Measurements from ENCODE around the gene RPS24.
"Not testable (repeated sequence)": the region's sequence is repeated elsewhere in the genome, so short reads cannot be mapped to it uniquely, and the experiment has no call there.

RPS24 gene

DNA sequence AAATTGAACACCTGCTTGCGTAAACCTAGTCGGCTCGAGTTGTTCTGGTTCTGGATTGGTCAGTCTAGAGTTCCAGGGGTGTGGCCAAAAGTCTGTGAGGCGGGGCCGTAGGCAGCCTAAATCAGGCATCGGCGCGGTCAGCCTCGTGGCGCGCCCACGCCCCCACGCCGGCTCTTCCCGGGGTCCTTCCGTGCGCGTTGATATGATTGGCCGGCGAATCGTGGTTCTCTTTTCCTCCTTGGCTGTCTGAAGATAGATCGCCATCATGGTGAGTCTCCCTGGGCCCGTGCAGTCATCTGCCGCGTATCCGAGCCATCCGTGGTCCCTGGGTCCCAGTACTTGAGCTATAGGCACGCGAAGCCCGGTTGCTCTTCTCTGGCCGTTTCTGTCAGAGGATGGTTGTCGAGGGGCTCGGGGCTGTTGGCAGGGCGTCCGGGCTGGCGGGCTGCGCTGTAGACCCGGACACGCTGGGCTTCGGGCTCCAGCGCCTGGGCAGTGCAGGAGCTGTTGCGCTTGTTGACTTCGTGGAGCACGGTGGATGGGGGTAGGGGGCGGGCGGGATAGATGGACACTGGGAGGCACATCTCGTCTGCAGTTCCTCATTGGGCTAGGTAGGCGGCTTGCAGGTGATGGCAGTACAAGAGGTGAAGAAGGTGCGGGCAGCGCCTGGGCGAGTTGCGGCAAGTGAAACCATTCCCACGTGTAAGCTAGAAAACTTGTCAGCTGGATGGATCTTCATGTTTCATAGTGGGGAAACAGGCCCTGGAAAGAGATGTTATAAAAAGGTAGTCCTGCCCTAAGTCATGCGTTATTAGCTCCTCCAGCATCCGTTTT lies at the start of gene RPS24:
RPS24 (plus strand) TSS at position 227 of the 834 bp plus-strand sequence; CDS start at position 266, 39 bp downstream.
- peak; percentile 90 for DNase-seq (ENCODE audit: low read depth)

DNA sequence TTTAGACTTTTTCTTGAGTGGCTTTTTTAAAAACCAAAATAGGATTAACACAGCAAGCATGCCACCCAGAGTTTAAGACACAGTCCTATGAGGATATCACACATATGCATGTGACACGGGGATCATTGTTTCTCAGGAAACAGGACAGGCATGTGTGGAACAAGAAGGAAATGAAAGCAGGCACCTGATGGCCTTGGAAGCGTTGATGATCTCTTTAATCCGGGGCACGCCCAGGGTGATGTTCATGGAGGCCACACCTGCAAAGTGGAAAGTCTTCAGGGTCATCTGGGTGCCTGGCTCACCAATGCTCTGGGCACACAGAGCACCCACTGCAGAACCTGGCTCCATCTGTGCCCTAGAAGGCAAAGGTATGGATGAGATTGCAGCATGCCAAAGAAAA lies 48.7 kb upstream of the RPS24 start:
- no peak for DNase-seq (ENCODE audit: low read depth)

DNA sequence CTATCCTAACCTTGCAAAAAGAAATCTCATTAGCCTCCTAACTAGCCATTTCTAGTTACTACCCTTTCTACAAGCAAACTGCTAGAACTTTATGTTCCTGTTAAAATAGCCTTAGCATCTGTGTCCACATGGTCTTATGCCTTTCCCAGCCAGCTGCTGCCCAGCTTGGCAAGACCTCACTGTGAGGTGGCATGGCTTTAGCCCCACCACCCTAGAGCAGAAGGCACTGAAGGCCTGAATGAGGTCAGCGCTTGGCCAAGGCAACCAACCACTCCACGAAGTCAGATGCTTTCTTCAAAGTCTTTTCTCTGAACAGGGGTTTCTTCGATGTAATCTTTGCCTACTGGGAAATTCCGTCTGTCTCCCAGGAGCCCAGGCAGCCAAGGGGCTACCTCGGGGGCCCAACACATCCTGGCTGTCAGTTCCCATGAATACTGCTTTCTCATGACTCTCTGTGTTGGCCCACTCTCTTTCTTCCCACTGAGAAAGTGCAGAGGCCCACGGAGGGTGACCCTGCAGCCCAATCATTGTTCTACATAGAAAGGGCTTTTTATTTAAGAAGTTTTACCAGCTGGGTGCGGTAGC lies 45.9 kb upstream of the RPS24 start:
- no peak for DNase-seq (ENCODE audit: low read depth)

DNA sequence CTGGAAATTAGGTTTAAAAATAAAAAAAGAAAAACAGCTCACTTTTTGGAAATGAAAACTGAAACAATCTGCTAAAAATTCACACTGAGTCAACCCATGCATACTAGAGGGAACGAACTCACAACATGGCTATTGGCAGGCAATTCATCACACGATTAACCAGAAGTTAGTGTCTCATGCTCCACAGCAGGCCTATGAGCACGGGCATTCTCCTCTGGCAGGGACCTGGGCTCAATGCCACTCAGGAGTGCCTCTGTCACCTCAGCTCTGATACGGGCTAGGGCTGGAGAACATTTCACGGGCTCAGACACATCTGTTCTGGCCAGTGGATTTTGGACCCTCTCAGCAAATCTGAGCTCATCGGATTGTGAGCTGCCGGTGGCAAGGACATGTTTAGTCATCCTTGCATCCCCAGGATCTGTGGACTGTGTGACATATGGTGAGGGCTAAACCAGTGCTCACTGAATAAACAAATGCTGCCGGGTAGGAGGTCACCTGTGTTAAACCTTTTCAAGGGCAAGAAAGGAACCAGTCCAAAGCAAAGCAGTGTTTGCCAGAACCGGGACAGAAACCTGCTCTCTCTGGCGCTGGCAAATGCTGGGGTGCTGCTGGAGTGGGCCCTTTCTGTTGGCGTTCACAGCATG lies 44.5 kb upstream of the RPS24 start:
- DNase-seq (ENCODE audit: low read depth), result no peak

DNA sequence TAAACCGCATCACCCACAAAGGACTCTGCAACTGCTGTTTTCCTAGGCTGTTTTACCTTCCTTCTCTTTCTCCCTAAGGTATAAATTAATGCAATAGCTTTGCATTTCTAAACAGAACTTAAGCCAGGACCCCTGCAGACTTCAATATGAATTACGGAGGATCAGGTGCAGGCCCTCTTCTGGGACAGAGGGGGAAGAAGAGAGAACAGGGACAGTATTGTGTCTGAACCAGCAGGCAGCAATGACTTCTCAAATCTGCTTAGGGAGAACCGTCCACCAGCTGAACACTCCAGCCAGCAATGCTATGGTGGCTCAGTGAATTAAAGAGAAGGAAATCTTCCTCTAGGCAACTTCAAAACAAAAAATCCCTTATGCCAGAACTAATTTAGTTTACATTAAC lies 40.0 kb upstream of the RPS24 start:
- DNase-seq (ENCODE audit: low read depth), result no peak

DNA sequence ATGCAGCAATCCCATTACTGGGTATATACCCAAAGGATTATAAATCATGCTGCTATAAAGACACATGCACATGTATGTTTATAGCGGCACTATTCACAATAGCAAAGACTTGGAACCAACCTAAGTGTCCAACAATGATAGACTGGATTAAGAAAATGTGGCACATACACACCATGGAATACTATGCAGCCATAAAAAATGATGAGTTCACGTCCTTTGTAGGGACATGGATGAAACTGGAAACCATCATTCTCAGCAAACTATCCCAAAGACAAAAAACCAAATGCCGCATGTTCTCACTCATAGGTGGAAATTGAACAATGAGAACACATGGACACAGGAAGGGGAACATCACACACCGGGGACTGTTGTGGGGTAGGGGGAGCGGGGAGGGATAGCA lies 34.9 kb upstream of the RPS24 start:
- not testable (repeated sequence) for DNase-seq (ENCODE audit: low read depth)

DNA sequence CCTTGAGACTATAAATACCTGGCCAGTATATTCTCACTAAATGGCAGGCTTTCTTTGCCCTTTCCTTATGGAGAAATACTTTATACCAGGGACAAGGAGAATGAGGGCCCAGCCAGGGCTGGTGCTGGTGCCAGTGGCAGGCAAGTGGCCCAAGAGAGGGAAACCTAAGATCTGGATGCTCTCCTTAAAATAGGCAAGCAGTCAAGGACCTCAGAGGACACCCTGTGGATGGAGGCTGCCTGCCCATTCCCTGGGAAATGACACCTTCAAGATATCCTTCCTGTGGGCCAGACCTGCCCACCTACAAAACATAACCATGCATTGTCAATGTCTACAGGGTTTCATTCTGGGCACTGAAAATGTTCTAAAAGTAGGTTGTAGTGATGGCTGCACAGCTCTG lies 33.5 kb upstream of the RPS24 start:
- DNase-seq (ENCODE audit: low read depth), result no peak

DNA sequence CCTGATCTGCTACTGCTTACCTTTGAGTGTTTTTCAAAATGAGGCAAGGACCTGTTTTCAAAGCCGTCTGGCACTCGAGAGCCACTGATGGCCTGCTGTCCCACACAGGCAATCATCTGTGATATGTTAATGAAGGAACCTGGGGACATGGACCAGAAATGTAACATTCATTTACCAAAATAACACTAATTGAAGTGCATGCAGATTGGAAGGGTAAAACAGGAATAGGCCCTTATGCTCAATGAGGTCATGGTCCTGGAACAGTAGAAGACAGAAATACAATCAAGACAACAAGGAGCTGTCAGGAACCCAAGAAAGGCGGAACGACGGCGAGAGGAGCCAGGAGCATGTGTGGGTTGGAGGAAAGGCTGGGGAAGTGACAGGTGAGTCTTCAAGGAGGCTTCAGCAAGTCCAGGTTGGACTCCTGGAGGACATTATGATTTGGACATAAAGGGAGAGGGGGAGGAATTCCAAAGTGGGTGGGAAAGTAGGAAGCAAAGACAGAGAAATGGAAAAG lies 32.6 kb upstream of the RPS24 start:
- no peak for DNase-seq (ENCODE audit: low read depth)

DNA sequence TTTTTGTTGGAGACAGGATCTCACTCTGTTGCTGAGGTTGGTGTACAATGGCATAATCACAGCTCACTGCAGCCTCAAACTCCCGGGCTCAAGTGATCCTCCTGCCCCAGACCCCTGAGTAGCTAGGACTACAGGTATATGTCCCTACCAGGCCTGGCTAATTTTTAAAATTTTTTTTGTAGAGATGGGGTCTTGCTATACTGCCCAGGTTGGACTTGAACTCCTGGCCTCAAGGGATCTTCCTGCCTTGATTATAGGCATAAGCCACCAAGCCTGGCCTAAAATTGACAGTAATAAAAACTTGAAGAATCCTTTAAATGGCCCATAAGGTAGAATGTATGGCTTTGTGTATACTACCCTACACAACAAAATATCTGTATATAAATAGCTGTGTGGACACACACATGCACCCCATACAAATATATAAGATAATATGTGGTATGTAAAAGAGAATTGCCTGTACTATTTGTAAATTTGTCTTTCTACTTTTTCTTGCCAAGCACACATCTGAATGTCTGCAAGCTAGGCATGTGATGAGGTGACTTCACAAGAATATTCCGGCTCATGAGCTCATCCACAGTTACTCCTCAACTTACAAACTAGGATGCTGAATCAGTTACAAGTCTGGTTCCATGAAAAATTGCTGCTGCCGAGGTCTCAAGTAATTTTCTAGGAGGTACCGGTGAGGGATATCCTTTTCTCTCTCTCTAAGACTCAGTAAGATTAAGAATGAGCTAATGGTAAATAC lies 30.9 kb upstream of the RPS24 start:
- no peak for DNase-seq (ENCODE audit: low read depth)

DNA sequence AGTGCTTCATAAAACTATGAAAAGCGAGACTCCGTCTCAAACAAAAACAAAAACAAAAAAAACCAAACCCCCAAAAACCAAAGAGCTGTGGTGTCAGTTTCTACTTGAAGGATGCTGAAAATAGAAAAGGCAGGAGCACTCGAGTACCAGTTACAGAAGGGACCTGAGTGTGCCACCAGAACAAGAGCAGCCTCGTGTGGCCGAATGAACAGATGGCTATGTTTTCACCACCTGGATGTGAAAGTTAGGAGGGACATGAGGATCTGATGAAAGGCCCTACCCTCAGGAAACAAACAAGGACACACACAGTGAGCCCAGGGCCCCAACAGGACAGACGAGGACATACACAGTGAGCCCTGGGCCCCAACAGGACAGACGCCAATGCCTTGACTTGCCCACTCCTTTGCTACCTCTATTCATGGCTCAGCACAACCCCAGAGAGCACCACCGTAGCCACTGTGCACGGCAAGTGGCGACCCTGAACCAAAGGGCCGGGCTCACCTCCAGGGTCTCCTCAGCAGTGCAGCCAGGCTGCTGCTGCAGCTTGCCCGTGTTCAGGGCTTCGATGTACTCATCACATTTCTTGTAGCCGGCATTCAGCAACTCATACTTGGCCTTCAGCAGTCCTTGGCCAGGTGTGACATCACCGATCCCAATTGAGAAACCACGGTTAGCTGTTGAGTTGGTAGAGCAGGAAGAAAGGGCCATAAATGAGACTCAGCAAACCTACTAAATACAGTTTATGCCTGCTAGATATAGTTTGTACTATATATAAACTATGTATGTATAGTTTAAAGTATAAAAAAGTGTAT lies 29.2 kb upstream of the RPS24 start:
- no peak for DNase-seq (ENCODE audit: low read depth)

DNA sequence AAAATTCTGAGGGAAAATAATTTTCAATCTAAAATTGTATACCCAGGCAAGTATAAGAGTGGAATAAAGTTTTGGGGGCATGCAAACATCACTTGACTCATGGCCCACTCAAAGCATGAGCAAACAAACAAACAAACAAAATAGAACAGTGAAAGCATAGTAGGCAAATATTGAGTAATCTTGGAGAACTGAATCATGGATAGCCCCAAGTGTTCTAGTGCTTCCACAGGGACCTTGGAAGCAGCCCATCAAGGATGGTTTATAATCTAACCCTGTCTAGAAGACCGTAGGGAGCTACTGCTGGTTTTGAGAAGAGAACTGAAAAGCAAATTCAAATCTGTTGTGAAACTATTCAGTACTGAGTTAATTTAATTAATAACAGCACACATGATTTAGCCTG lies 26.5 kb upstream of the RPS24 start:
- DNase-seq (ENCODE audit: low read depth), result no peak

DNA sequence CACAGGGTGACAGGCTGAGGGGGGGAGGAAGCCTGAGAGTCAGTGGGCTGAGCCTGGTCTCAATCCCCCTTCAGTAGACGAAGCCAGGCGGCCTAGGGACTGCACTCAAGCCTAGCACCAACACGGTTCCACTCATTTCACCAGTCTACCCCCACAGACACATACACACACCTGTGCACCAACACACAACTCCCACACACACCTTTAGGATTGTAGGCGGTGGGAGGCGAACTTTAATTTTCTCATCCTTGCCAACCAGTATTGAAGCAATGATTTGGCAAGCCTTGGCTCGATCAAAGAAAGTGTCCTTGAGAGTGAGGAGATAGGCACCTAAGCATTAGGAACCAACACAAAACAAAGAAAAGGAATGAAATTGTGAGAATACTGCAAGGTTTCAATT lies 24.0 kb upstream of the RPS24 start:
- DNase-seq (ENCODE audit: low read depth), result no peak

DNA sequence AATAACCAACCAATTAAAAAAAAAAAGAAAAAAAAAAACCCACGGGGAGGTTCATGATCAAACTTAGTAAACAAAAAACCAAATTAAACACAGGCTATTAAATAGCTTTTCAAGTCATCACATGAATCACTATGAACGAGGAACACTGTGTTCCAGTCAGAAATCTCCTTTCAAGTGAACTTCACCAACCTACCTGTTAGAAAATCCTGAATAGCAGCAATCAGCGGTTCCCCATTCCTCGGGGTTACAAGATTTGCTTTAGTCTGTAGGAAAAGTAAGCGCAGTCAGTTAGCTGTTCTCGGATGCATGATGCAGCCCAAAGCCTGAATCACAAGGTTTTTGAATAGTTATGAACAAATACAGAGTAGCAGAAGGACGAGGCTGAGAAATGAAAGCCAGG lies 23.4 kb upstream of the RPS24 start:
- DNase-seq (ENCODE audit: low read depth), result no peak

DNA sequence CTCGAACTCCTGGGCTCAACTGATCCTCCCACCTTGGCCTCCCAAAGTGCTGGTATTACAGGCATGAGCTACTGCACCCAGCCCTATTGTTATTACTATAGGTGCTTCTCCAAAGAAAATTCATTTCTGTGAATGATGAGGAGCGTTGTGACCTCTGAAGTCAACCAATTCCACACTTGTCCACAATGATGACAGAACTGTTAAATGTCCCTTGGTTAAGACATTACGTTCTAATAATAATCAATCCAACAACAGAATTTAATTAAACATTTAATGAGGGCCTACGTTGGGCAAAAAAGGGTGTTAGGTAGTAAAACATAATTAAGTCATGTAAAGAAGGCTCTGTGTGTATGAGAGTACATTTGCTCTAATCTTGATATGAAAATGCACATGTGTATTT lies 22.6 kb upstream of the RPS24 start:
- DNase-seq (ENCODE audit: low read depth), result no peak

DNA sequence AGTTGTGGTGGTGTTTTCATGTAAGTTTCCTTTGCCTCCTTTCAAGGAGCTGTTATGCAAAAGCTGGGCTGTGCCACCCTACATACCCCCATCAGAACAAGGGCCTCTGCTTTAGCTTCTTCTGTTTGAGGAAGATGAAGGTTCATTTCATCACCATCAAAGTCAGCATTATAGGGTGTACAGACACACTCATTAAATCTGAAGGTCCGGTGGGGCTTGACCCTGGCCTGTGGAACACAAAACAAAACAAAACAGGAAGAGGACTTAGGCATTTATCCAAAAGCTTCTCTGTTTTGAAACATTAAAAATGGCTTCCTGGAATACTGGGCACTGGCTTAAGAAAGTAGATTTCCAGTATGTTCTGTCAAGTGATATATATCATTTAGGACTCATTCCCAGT lies 20.1 kb upstream of the RPS24 start:
- no peak for DNase-seq (ENCODE audit: low read depth)

DNA sequence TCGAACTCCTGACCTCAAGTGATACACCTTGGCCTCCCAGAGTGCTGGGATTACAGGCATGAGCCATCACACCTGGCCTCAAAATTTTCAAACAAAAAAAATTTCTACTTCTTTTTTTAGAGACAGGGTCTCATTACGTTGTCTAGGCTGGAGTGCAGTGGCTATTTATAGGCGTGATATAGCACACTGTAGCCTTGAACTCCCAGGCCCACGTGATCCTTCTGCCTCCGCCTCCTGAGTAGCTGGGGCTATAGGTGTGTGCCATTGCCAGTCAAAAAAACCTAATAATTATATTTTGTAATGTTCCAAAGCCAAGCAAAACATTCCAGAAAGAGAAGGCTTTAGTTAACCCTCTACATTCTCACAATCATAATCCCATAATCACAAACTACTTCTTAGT lies 18.1 kb upstream of the RPS24 start:
- DNase-seq (ENCODE audit: low read depth), result no peak

DNA sequence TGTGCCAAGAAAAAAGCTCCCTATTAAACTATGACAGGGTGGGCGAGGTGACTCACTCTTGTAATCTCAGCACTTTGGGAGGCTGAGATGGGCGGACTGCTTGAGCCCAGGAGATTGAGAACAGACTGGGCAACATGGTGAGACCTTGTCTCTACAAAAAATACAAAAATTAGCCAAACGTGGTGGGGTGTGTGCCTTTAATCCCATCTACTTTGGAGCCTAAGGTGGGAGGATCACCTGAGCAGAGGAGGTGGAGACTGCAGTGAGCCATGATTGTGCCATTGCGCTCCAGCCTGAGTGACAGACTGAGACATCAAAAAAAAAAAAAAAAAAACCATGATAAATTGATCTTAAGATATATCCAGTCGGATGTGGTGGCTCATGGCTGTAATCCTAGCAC lies 15.8 kb upstream of the RPS24 start:
- DNase-seq (ENCODE audit: low read depth), result no peak

DNA sequence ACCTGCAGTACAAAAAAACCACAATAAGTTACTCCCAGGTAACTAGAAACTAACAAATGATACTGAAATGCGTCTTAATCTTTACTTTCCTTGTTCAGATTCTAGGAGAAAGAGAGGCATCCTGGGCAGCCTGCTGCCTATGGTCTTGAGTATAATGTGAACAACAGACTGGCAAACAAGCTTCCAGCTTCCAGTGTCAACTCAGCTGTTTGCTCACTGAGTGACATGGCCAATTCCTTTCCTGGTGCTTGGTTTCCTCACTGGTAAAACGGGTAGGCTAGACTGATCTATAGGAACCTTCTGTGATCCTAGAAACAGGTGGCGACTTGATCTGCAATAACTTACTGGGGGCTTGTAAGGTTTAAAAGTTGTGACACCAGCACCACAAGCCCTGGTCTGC lies 14.4 kb upstream of the RPS24 start:
- no peak for DNase-seq (ENCODE audit: low read depth)

DNA sequence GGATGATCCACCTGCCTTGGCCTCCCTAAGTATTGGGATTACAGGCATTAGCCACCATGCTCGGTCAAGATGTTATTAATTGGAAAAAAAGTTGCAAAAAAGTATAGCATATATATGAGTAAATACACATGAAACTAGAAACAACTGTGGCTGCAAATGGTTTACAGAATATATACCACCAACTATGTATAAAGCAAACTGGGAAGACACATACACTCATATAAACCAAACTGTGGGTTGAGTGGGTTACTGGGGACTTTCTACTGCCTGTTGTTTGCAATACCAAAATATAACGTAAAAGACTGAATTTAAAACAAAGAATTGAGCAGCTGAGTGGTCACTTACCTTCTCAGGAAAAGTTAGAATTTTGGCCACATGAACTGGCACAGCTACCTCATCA lies 12.5 kb upstream of the RPS24 start:
- DNase-seq (ENCODE audit: low read depth), result no peak

DNA sequence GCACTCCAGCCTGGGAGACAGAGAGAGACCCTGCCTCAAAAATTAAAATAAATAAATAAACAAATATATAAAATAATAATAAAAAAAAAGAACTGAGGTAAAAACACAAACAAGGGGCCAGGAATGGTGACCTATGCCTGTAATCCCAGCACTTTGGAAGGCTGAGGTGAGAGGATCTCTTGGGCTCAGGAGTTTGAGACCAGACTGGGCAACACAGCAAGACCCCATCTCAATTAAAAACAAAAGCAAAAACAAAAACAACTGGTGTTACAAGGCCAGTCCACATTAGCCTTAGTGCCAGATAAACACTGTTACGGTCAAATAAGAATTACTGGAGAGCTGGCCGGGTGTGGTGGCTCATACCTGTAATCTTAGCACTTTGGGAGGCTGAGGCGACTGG lies 9.9 kb upstream of the RPS24 start:
- no peak for DNase-seq (ENCODE audit: low read depth)

DNA sequence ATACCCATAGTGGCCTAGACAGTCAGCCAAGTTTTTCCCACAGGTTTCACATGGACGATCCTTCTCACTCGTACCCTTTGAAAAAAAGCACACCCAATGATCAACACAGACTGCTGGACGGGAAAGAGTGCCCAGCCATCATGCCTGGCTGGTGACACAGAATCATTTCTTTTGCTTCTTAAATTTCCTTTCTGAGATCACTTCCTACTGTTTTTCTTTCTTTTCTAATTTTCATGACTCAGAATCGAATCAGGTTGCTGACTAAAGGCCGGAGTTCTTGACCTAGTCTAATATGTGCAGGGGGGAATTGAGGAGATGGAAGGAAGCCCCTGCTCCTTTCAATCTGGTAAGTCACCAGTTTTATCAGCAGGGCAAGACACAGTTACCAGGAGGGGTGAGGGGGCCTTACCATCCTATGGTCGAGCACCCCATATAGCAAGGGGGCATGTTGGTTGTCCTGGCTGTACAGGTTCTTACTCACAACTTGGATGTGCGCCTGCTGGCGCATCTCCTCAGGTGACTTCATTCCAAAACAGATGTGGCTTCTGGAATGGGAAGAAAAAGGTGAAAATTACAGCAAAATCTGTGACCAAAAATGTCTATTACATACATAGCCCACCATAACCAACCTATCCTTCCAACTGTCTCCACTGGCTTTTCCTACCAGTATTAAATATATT lies 7.8 kb upstream of the RPS24 start:
- DNase-seq (ENCODE audit: low read depth), result no peak
